ENCODE data around the gene ST8SIA2.

DNA sequence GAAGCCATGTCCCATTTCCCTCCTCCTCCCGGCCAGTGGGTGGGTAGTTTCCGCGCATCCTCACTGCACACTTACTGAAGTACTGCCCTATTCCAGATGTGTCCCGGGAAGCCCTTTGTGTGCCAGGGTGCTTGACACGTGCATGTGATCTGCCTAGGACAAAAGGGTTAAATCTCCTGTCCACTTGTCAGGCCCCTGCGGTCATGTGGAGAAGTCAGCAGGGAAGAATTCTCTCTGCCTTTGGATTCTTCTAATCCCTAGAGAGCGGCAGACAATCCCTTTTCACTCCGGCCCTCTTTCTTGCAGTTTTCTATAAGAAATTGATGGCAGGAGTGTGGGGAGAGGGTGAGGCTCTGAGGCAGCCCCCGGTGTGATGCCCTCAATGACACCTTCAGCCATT lies 19.8 kb downstream of the ST8SIA2 start:
- TF ChIP-seq POLR2AphosphoS5 (IDR thresholded peaks at IDR 0.05; ENCODE audit: low read depth, low read length) = no peak
- no peak for TF ChIP-seq MXI1 (IDR thresholded peaks at IDR 0.05; ENCODE audit: low read depth, low read length)
- TF ChIP-seq, protein P1, sequence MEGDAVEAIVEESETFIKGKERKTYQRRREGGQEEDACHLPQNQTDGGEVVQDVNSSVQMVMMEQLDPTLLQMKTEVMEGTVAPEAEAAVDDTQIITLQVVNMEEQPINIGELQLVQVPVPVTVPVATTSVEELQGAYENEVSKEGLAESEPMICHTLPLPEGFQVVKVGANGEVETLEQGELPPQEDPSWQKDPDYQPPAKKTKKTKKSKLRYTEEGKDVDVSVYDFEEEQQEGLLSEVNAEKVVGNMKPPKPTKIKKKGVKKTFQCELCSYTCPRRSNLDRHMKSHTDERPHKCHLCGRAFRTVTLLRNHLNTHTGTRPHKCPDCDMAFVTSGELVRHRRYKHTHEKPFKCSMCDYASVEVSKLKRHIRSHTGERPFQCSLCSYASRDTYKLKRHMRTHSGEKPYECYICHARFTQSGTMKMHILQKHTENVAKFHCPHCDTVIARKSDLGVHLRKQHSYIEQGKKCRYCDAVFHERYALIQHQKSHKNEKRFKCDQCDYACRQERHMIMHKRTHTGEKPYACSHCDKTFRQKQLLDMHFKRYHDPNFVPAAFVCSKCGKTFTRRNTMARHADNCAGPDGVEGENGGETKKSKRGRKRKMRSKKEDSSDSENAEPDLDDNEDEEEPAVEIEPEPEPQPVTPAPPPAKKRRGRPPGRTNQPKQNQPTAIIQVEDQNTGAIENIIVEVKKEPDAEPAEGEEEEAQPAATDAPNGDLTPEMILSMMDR (IDR thresholded peaks at IDR 0.05) = no peak
- no peak for TF ChIP-seq EZH2phosphoT487 (IDR thresholded peaks at IDR 0.05; ENCODE audit: borderline replicate concordance, low read depth)
- TF ChIP-seq NRF1 (IDR thresholded peaks at IDR 0.05; ENCODE audit: low read depth, low read length) = no peak
- no peak for TF ChIP-seq MAX (IDR thresholded peaks at IDR 0.05; ENCODE audit: low read depth)
